Natural killer cell (primary cell): Measurements from ENCODE around the gene TBX2. TPM values are rescaled to one million over a fixed set of nuclear protein-coding genes. Genes with fewer than 3 reads are reported as not detected.

Experiments
- ATAC-seq, 3 donors: fragments of 150-1000 bp in 2 of 3; fragments of 200-7000 bp in 1 of 3; cut with Tn5 transposase; 1 replicate in 1 of 3; 2 replicates in 2 of 3; pipeline ENCODE4 v1.10.0; 2021; ENCODE audit warnings: mild to moderate bottlenecking in 2 of 3, moderate library complexity in 2 of 3
- DNase-seq, 2 donors: peaks; one replicate each; pipeline versions ENCODE4 v3.0.0 to v3.0.0-alpha.2; 2013 to 2021; ENCODE audit warnings: mixed read lengths in 1 of 2
- H3K27ac ChIP-seq: one replicate; pipeline ENCODE4 v1.5.1; 2013; ENCODE audit warnings: mild to moderate bottlenecking, low read length
- H3K27me3 ChIP-seq: one replicate; pipeline ENCODE4 v1.6.1; 2013; ENCODE audit warnings: low read length; ENCODE audit not compliant: control insufficient read depth, insufficient read depth
- H3K36me3 ChIP-seq: one replicate; pipeline ENCODE4 v1.6.1; 2013; ENCODE audit warnings: low read length; ENCODE audit not compliant: control insufficient read depth, insufficient read depth
- H3K4me1 ChIP-seq: one replicate; pipeline ENCODE4 v1.6.1; 2013; ENCODE audit warnings: low read length; ENCODE audit not compliant: control insufficient read depth, insufficient read depth
- H3K4me3 ChIP-seq: one replicate; pipeline ENCODE4 v1.5.1; 2013; ENCODE audit warnings: low read length
- H3K9me3 ChIP-seq: one replicate; pipeline ENCODE4 v1.6.1; 2013; ENCODE audit warnings: low read length; ENCODE audit not compliant: control insufficient read depth, insufficient read depth
- H3K27ac Mint-ChIP-seq, 2 donors: one replicate each; pipeline ENCODE4 v1.8.0; 2022; ENCODE audit warnings: mild to moderate bottlenecking in 2 of 2, mixed read lengths in 2 of 2, moderate library complexity in 1 of 2
- H3K27me3 Mint-ChIP-seq, 2 donors: one replicate each; pipeline ENCODE4 v1.8.0; 2022; ENCODE audit warnings: low read depth in 2 of 2, mixed read lengths in 2 of 2
- H3K36me3 Mint-ChIP-seq: one replicate; pipeline ENCODE4 v1.8.0; 2022; ENCODE audit warnings: mixed read lengths
- H3K4me1 Mint-ChIP-seq, 2 donors: one replicate each; pipeline ENCODE4 v1.8.0; 2022; ENCODE audit warnings: mixed read lengths in 2 of 2
- H3K4me3 Mint-ChIP-seq: one replicate; pipeline ENCODE4 v1.8.0; 2022; ENCODE audit warnings: mild to moderate bottlenecking, moderate library complexity, mixed read lengths
- H3K9me3 Mint-ChIP-seq, 2 donors: one replicate each; pipeline ENCODE4 v1.8.0; 2022; ENCODE audit warnings: mixed read lengths in 2 of 2
- WGBS: methylation state at CpG from one replicate; pipeline ENCODE4 v1.1.7; 2013; ENCODE audit warnings: missing lambda C conversion rate; ENCODE audit not compliant: insufficient coverage; 5-methylcytosine and 5-hydroxymethylcytosine counted together
- intact Hi-C: fragments of 100-400 bp; cut with micrococcal nuclease; formaldehyde crosslinking; loops from one replicate; pipeline ENCODE4 v1.14.2; 2022
- total RNA-seq, 4 donors: library from RNA; stranded (reverse); fragments of 120-200 nt in 1 of 4; gene quantifications; one replicate each; pipeline versions ENCODE4 v1.2.3 to v1.2.4, GENCODE V29; 2013 to 2022
- TF ChIP-seq, protein P1 (sequence below): fragments of 200-600 bp; IDR thresholded peaks from one replicate; pipeline ENCODE4 v1.8.0; 2022; ENCODE audit warnings: antibody characterized with exemption

The TBX2 gene
- total RNA-seq, 3 donors from 2014 or later (not counting 1 experiment from before 2014, with no cell fraction given) = 0.09 to 0.23 TPM; not detected in 1

DNA sequence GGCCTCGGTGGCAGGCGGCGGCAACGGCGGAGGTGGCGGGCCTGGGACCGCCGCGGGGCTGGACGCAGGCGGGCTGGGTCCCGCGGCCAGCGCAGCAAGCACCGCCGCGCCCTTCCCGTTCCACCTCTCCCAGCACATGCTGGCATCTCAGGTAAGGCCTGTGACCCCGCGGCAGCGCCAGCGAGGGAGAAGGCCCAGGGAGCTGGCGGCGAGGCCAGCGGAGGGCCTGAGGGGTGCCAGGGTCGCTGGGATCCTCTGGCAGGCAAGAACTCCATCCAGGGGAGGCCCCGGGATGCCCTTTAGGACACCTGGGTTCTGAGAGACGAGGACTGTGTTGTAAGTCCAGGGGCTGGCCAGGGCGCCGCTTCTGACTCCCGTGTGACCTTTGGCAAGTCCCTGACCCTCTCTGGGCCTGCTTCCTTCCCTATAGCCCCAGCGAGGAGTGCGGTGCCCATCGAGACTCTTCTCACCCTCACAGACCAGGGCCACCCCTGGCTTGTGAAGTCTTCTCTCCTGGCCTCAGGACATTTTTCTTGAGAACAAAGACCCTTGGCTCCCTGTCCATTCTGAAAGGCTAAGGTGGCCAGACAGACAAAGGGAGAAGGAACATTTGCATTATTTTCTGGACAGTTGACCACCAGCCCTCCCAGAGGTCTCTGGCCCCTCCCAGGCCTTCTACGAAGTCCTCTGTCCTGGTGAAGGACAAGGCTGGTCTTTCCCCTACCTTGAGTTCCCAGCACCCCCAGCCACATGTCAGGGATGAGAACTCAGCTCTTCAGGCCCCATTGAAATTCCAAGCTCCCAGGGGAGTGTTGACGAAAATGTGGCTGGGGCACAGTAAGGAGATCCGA, 6.3 kb downstream of the TBX2 start:
- Histone ChIP-seq H3K36me3 (no peaks in the 10 kb centered on the region), H3K4me3 (no peak overlapping the region), H3K27ac (no peak overlapping the region), H3K27me3 (peaks cover 77% of the 10 kb centered on the region), H3K4me1 (peaks cover 65% of the 10 kb centered on the region), H3K9me3 (peaks cover 2% of the 10 kb centered on the region)
- 21% methylated on average over 36 of the region's 37 CpGs for WGBS
- Mint-ChIP-seq H3K36me3 (no peaks in the 10 kb centered on the region), H3K27me3 (peaks cover 54 to 70% of the 10 kb centered on the region in 2 donors), H3K27ac (no peak overlapping the region), H3K9me3 (no peaks in the 10 kb centered on the region), H3K4me3 (no peak overlapping the region), H3K4me1 (peaks cover 22 to 41% of the 10 kb centered on the region in 2 donors)
- no peak for DNase-seq
- TF ChIP-seq, protein P1, sequence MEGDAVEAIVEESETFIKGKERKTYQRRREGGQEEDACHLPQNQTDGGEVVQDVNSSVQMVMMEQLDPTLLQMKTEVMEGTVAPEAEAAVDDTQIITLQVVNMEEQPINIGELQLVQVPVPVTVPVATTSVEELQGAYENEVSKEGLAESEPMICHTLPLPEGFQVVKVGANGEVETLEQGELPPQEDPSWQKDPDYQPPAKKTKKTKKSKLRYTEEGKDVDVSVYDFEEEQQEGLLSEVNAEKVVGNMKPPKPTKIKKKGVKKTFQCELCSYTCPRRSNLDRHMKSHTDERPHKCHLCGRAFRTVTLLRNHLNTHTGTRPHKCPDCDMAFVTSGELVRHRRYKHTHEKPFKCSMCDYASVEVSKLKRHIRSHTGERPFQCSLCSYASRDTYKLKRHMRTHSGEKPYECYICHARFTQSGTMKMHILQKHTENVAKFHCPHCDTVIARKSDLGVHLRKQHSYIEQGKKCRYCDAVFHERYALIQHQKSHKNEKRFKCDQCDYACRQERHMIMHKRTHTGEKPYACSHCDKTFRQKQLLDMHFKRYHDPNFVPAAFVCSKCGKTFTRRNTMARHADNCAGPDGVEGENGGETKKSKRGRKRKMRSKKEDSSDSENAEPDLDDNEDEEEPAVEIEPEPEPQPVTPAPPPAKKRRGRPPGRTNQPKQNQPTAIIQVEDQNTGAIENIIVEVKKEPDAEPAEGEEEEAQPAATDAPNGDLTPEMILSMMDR = no peak
- ATAC-seq = no peak
- intact Hi-C loops = no loop called here

DNA sequence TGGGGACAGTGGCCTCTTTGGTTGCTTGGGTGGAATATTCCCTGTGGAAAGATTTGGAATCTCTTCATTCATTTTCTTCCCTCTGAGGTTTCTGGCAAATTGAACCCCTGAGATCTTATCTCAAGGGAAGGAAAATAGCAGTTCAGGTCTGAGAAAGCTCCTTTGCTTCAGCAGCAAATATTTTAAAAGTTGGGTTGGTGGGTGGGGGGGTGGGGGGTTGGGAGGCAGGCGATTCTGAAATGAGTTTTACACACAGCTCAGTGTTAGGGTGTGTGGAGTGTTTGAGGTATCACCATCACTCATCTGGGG, 6.8 kb downstream of the TBX2 start:
- Histone ChIP-seq H3K27ac (no peak overlapping the region), H3K9me3 (peaks cover 2% of the 10 kb centered on the region), H3K4me1 (peaks cover 65% of the 10 kb centered on the region), H3K36me3 (no peaks in the 10 kb centered on the region), H3K27me3 (peaks cover 76% of the 10 kb centered on the region), H3K4me3 (no peak overlapping the region)
- TF ChIP-seq, protein P1 = no peak
- Mint-ChIP-seq H3K4me1 (peaks cover 22 to 41% of the 10 kb centered on the region in 2 donors), H3K36me3 (no peaks in the 10 kb centered on the region), H3K9me3 (no peaks in the 10 kb centered on the region), H3K4me3 (no peak overlapping the region), H3K27ac (no peak overlapping the region), H3K27me3 (peaks cover 49 to 64% of the 10 kb centered on the region in 2 donors)
- no peak for DNase-seq
- WGBS = 50% methylated on average over 1 of the region's 1 CpG
- no peak for ATAC-seq
- intact Hi-C loops = no loop called here

DNA sequence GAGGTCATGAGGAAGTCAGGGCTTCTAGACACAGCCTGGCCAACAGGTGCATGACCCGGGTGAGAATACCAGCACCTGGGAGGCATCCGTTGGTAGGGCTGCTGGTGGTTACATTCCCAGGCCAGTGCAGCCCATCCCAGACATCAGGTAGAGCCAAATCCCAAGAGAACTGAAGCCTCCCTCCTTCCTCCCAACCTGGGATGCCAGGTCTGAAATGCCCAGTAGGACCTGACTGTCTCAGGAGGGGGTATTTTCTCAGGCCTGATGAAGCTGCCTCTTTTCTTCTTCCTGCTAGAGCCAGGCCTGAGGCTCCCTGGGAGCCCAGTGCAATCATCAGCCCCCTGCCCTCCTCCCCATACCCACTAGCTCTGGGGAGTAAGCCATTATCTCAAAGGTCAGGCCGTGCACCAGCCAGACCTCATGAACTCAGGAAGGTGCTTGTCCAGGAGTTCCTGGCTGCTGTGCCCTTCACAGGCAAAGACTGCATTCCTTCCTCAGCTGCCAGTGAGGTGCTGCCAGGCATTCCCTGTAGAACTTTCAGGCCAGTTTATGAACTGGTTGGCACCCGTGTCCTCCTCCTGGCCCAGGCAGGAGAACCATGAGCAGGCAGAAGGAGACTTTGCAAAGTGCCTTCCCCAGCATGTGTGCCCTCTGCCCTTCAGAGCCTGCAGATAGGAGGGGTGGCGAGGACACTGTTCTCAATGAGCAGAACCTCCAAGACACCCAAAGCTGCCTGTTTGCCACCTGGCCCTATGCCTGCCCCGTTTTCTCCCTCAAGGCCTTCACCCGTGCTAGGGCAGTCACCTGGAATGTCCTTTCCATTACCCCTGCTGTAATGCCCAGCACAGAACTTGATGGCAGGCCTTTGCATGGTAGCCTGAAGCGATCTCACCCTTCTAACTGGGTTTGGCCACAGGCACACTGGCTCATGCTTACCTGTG, 7.6 kb downstream of the TBX2 start:
- Histone ChIP-seq H3K9me3 (peaks cover 2% of the 10 kb centered on the region), H3K4me3 (no peak overlapping the region)
- H3K4me1 Mint-ChIP-seq = peaks cover 21 to 40% of the 10 kb centered on the region in 2 donors

More for the DNA sequence above, 7.6 kb downstream of the TBX2 start:
- WGBS = 60% methylated on average over 8 of the region's 8 CpGs
- intact Hi-C loops = no loop called here
- Mint-ChIP-seq H3K9me3 (no peaks in the 10 kb centered on the region), H3K4me3 (no peak overlapping the region), H3K27me3 (peaks cover 45 to 58% of the 10 kb centered on the region in 2 donors), H3K27ac (no peak overlapping the region), H3K36me3 (no peaks in the 10 kb centered on the region)
- peaks cover 72% of the 10 kb centered on the region for H3K4me1 ChIP-seq
- H3K27ac ChIP-seq = no peak overlapping the region
- DNase-seq (no peak), ATAC-seq (no peak)
- H3K27me3 ChIP-seq = peaks cover 75% of the 10 kb centered on the region
- TF ChIP-seq, protein P1 = no peak
- no peaks in the 10 kb centered on the region for H3K36me3 ChIP-seq
